ENCODE measurements around the gene BNIP1. TPM values are rescaled to one million over a fixed set of nuclear protein-coding genes. Genes with fewer than 3 reads are reported as not detected.

BNIP1 gene
- polyA plus RNA-seq, 1 donor from 2014 or later = 23.3 TPM

DNA sequence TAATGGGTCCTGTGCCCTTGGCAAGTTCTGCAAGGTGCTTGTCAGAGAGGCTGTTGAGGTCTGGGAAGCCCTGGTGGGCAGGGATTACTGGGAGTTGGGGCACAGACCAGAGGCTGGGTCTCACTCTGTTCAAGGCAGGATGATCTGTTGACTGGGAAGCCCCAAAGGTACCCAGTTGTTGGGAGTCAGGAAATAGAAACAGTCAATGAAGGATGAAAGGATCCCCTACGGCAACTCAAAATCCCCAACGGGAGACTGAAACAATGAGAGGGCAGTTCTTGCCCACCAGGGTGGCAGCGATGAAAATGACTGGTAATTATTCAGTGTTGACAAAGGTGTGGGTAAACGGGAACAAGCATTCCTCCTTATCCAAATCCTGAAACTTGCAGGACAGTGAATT lies 31.2 kb downstream of the BNIP1 start:
- Histone ChIP-seq H2AFZ (ENCODE audit: low read depth, low read length) (no peak overlapping the region), H3K9me2 (ENCODE audit: insufficient read depth, low read length) (no peaks in the 10 kb centered on the region), H4K20me1 (ENCODE audit: insufficient read depth) (no peaks in the 10 kb centered on the region), H3K27me3 (ENCODE audit: insufficient read depth, low read depth, low read length) (no peaks in the 10 kb centered on the region), H3K9me3 (ENCODE audit: low read length) (no peaks in the 10 kb centered on the region), H3K79me2 (replicated peaks; ENCODE audit: insufficient read depth, low read length) (no peaks in the 10 kb centered on the region), H3K4me2 (ENCODE audit: low read length) (no peak overlapping the region), H3F3A (ENCODE audit: insufficient read depth, low read length, poor library complexity, severe bottlenecking) (no peaks in the 10 kb centered on the region), H3K27ac (ENCODE audit: low read length) (no peak overlapping the region), H3K36me3 (ENCODE audit: insufficient read depth, low read length) (no peaks in the 10 kb centered on the region), H3K4me3 (ENCODE audit: low read length) (no peak overlapping the region), H3K9ac (ENCODE audit: low read length) (no peak overlapping the region)
- TF ChIP-seq SMC3 (conservative IDR thresholded peaks at IDR 0.05; ENCODE audit: poor library complexity) = no peak
- no peak for TF ChIP-seq RAD21 (conservative IDR thresholded peaks at IDR 0.05)
- TF ChIP-seq EZH2 (IDR thresholded peaks at IDR 0.05; ENCODE audit: borderline replicate concordance, insufficient read depth, low read length, poor library complexity, severe bottlenecking) = no peak
- no peak for TF ChIP-seq TAF1 (IDR thresholded peaks at IDR 0.05; ENCODE audit: low read depth)
- TF ChIP-seq, protein P1, sequence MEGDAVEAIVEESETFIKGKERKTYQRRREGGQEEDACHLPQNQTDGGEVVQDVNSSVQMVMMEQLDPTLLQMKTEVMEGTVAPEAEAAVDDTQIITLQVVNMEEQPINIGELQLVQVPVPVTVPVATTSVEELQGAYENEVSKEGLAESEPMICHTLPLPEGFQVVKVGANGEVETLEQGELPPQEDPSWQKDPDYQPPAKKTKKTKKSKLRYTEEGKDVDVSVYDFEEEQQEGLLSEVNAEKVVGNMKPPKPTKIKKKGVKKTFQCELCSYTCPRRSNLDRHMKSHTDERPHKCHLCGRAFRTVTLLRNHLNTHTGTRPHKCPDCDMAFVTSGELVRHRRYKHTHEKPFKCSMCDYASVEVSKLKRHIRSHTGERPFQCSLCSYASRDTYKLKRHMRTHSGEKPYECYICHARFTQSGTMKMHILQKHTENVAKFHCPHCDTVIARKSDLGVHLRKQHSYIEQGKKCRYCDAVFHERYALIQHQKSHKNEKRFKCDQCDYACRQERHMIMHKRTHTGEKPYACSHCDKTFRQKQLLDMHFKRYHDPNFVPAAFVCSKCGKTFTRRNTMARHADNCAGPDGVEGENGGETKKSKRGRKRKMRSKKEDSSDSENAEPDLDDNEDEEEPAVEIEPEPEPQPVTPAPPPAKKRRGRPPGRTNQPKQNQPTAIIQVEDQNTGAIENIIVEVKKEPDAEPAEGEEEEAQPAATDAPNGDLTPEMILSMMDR (IDR thresholded peaks at IDR 0.05; ENCODE audit: poor library complexity, severe bottlenecking) = no peak
- TF ChIP-seq POLR2AphosphoS5 (IDR thresholded peaks at IDR 0.05) = no peak
- TF ChIP-seq EP300 (conservative IDR thresholded peaks at IDR 0.05; ENCODE audit: poor library complexity, severe bottlenecking) = no peak
- no peak for TF ChIP-seq MXI1 (conservative IDR thresholded peaks at IDR 0.05; ENCODE audit: poor library complexity, severe bottlenecking)
- TF ChIP-seq, protein P2, sequence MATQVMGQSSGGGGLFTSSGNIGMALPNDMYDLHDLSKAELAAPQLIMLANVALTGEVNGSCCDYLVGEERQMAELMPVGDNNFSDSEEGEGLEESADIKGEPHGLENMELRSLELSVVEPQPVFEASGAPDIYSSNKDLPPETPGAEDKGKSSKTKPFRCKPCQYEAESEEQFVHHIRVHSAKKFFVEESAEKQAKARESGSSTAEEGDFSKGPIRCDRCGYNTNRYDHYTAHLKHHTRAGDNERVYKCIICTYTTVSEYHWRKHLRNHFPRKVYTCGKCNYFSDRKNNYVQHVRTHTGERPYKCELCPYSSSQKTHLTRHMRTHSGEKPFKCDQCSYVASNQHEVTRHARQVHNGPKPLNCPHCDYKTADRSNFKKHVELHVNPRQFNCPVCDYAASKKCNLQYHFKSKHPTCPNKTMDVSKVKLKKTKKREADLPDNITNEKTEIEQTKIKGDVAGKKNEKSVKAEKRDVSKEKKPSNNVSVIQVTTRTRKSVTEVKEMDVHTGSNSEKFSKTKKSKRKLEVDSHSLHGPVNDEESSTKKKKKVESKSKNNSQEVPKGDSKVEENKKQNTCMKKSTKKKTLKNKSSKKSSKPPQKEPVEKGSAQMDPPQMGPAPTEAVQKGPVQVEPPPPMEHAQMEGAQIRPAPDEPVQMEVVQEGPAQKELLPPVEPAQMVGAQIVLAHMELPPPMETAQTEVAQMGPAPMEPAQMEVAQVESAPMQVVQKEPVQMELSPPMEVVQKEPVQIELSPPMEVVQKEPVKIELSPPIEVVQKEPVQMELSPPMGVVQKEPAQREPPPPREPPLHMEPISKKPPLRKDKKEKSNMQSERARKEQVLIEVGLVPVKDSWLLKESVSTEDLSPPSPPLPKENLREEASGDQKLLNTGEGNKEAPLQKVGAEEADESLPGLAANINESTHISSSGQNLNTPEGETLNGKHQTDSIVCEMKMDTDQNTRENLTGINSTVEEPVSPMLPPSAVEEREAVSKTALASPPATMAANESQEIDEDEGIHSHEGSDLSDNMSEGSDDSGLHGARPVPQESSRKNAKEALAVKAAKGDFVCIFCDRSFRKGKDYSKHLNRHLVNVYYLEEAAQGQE (IDR thresholded peaks at IDR 0.05; ENCODE audit: borderline replicate concordance) = no peak

DNA sequence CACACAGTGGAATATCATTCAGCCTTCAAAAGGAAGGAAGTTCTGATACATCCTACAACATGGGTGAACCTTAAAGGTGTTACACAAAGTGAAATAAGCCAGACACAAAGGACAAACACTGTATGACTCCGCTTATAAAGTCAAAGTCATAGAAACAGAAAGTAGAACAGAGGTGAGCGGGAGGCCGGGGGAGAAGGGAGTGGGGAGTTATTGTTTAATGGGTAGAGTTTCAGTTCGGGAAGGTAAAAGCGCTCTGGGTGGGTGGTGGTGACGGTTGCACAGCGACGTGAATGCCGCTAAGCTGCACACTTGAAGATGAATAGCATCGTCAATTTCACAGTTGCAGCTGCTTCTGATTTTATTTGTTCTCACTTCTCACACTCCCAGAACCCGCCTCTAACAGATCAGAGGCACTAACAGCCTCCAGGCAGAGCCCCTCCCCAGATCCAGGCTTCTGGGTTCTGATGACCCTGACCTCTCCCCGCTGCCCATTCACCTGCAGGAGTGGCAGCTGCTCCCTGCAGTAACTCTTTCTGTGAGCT lies 34.1 kb downstream of the BNIP1 start:
- Histone ChIP-seq H3K9ac (ENCODE audit: low read length) (no peak overlapping the region), H4K20me1 (ENCODE audit: insufficient read depth) (no peaks in the 10 kb centered on the region), H3K36me3 (ENCODE audit: insufficient read depth, low read length) (no peaks in the 10 kb centered on the region), H3K9me3 (ENCODE audit: low read length) (no peaks in the 10 kb centered on the region), H3K4me2 (ENCODE audit: low read length) (no peak overlapping the region), H3F3A (ENCODE audit: insufficient read depth, low read length, poor library complexity, severe bottlenecking) (no peaks in the 10 kb centered on the region), H3K27me3 (ENCODE audit: insufficient read depth, low read depth, low read length) (no peaks in the 10 kb centered on the region), H3K79me2 (replicated peaks; ENCODE audit: insufficient read depth, low read length) (no peaks in the 10 kb centered on the region), H2AFZ (ENCODE audit: low read depth, low read length) (no peak overlapping the region), H3K27ac (ENCODE audit: low read length) (no peak overlapping the region), H3K4me3 (ENCODE audit: low read length) (no peak overlapping the region), H3K9me2 (ENCODE audit: insufficient read depth, low read length) (no peaks in the 10 kb centered on the region)
- TF ChIP-seq, protein P1 (IDR thresholded peaks at IDR 0.05; ENCODE audit: poor library complexity, severe bottlenecking) = no peak
- no peak for TF ChIP-seq RAD21 (conservative IDR thresholded peaks at IDR 0.05)
- TF ChIP-seq EP300 (conservative IDR thresholded peaks at IDR 0.05; ENCODE audit: poor library complexity, severe bottlenecking) = no peak
- TF ChIP-seq EZH2 (IDR thresholded peaks at IDR 0.05; ENCODE audit: borderline replicate concordance, insufficient read depth, low read length, poor library complexity, severe bottlenecking) = no peak
- TF ChIP-seq, protein P2 (IDR thresholded peaks at IDR 0.05; ENCODE audit: borderline replicate concordance) = no peak
- no peak for TF ChIP-seq MXI1 (conservative IDR thresholded peaks at IDR 0.05; ENCODE audit: poor library complexity, severe bottlenecking)
- no peak for TF ChIP-seq POLR2AphosphoS5 (IDR thresholded peaks at IDR 0.05)
- no peak for TF ChIP-seq SMC3 (conservative IDR thresholded peaks at IDR 0.05; ENCODE audit: poor library complexity)
- TF ChIP-seq TAF1 (IDR thresholded peaks at IDR 0.05; ENCODE audit: low read depth) = no peak
